Neural progenitor cell (in vitro differentiated cells): ENCODE results near the gene TMEM205.
A peak's percentile ranks its signal among the peaks of the same experiment; 100 is the strongest.

Experiments used
- CTCF ChIP-seq: fragments of 200-600 bp; sonication (generic); IDR thresholded peaks from 2 replicates; pipeline ENCODE4 v1.5.1; 2017; ENCODE audit warnings: antibody characterized with exemption, mild to moderate bottlenecking
- EZH2 ChIP-seq: fragments of 200-600 bp; sonication (generic); IDR thresholded peaks from 2 replicates; pipeline ENCODE4 v1.6.1; 2017; ENCODE audit warnings: antibody characterized with exemption, mild to moderate bottlenecking, moderate library complexity
- EZH2phosphoT487 ChIP-seq: fragments of 200-600 bp; sonication (generic); IDR thresholded peaks from 2 replicates; pipeline ENCODE4 v1.6.1; 2017; ENCODE audit warnings: antibody characterized with exemption

DNA sequence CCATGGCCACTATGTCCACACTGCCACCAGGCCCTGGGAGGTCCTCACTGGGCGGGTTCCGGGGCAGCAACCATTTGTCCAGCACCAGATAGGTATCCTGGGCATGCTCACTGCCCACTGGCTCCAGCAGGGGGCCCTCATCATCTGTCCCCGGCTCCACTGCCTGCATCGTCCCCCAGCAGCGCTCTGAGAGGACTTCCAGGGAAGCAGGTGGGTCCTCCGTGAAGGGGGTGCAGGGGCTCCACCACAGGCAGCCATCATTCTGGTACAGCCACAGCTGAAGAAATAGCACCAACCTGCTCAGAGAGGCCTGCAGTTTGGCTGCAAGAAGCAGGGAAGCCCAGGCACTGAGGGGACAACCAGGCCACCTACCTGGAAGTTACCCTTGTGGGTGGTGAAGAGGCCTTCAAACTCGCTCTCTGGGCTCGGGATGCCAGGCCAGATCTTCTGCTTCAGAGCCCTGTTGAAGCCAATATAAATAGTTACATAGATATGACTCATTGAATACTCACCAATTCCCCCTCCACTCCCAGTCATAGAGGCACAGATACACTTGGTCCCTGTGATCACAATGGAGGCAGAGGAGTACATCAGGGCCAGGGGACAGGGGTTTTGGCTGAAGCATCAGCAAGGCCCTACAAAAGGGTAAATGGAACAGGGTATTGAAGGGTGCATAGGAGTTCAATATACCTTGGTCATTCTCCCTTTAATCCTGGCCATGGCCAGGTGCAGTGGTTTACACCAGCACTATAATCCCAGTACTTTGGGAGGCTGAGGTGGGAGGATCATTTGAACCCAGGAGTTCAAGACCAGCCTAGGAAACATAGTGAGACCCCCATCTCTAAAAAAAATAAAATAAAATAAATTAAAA, 32.5 kb upstream of the TMEM205 start:
- no peak for TF ChIP-seq EZH2phosphoT487
- peak; percentile 69 for TF ChIP-seq CTCF
- no peak for TF ChIP-seq EZH2
